ENCODE results near the gene BLMH.
"Not testable (repeated sequence)": the region's sequence is repeated elsewhere in the genome, so short reads cannot be mapped to it uniquely, and the experiment has no call there.

Gene BLMH

DNA sequence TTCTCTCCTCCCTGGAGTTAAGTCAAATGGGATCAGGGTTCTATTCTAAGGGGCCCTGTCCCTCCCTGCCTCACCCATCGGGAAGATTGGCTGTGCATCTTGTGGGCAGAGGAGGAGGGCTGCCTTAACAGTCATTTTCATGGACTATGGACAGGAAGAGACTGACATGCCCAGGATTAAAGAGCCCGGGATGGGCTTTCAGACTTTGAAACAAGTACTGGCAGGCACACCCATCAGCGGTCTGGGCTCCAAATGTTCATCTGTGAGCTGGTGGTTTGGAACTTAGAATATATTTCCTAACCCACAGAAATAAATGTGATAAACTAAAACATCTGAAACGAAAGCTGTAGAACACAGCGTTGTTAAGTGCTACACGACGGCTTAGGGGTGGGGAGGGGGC is 62.7 kb downstream of the BLMH start:
- no peak for DNase-seq (ENCODE audit: low read depth in 2 of 2)

DNA sequence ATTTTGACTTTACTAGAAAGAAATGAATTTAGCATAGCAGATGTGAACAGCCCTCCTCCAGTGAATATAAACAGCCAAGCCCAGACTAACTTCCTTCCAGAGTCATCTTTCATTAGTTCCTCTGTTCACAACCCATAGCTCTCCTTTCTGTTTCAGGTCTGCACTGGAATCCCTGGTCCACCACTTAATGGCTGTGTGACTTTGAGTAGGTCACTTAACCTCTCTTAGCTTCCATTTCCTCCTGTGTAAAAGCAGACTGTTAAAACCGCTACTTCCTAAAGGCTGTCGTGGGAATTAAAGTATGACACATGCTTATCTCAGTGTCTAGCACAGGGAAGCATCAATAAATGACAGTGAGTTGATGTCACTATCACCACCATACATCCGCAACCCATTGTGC is 63.7 kb downstream of the BLMH start:
- no peak for DNase-seq (ENCODE audit: low read depth in 2 of 2)

DNA sequence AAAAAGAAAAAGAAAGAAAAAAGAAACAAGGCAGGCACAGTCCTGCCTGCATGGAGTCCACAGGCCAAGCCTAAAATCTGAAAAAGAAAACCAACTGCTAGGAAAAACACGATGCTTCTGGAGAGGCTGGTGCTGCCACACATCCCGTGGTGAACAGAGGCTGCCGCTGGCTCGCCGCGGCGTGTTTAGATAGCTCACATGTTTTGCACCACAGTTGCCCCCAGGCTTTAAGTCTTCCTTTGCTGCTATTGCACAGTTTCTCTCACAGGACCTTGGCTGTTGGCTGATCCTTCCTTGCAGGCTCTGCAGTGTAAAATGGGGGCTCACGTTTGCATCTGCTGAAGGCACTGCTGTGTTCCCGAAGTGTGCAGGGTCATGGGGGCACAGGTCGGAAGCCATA is 64.9 kb downstream of the BLMH start:
- DNase-seq (ENCODE audit: low read depth in 2 of 2) = no peak

DNA sequence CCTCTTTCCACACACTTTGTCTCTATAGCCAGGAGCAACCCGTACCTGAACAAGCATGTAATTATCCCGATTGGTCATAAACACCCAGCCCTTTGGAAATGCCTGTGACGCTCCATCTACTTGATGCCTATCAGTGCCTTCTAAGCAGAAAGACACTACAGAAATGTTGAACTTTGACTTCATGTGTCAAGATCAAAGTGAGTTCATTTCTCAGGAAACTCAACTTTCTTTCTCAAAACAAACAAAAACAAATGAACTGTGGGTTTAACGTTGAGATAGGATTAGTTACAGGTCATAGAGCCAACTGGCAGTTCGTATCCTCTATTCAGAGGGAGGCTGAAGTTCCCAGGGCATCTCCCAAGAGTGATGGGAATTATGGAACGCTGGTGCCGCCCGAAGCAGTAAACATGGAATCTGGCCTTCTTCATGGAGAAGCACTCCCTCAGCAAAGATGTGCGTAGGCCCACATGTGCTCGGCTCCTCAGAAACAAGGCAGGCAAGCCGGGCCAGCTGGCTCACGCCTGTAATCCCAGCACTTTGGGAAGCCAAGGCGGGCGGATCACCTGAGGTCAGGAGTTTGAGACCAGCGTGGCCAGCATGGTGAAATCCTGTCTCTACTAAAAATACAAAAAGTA is 65.7 kb downstream of the BLMH start:
- DNase-seq (ENCODE audit: low read depth in 2 of 2) = no peak

GRCh38 chr17:30225112-30225511 is 66.6 kb downstream of the BLMH start:
- DNase-seq (ENCODE audit: low read depth in 2 of 2) = no peak

DNA sequence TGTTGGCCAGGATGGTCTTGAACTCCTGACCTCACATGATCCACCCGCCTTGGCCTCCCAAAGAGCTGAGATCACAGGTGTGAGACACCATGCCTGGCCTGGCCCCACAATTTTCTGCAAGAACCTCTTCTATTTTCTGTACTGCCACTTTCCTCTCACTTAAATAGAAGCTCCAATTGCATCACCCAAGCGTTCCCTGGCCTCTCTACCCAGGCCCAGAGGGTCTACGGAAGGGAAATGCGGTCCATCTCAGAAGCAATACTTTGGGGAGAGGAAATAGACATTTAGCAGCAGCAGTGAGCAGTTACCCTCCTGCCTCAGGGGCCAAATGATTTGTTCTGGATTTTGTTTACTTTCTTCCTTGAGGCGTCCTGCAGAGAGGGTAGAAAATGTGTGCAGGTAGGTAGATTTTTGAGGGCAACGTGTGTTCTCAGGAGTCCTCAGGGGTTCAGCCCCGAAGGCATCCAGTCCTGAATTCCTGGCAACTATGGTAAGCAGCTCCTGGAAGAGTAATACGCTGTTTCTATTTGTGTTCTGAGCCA is 67.3 kb downstream of the BLMH start:
- no peak for DNase-seq (ENCODE audit: low read depth in 2 of 2)

- DNase-seq (ENCODE audit: low read depth in 2 of 2) = no peak
Observed at GRCh38 chr17:30222721-30223175, 69.0 kb downstream of the BLMH start.

DNA sequence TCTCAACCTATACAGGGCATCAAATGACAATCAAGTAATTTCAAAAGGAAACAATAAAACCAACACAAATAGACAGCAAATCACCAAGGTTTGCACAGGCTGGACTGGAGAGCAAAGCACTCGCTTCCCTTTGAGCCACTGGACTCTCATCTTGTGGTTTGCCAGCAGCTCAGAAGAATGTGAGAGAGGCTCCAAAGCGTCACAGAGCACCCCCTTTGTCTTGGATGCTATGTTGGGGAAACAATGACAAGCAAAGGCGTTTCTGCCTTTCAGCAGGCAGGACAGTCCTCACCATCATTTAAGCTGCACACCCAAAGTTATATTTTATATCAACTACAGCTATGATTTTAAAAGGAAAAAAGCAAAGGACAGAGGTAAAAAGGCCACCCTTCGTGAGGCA is 69.5 kb downstream of the BLMH start:
- no peak for DNase-seq (ENCODE audit: low read depth in 2 of 2)

DNA sequence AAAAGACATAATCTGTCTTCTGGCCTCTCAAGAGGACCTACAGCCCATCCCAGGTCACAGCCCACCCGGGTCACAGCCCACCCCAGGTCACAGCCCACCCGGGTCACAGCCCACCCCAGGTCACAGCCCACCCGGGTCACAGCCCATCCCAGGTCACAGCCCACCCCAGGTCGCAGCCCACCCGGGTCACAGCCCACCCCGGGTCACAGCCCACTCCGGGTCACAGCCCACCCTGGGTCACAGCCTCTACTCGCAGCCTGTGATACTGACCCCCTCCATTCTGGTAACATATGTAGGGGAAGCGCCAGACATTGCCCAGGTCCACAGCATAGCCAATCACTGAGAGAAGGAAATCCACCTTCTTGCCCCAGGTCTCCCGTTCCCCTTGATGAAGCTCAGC is 70.4 kb downstream of the BLMH start:
- DNase-seq (ENCODE audit: low read depth in 2 of 2) = no peak

GRCh38 chr17:30220414-30220813 is 71.3 kb downstream of the BLMH start:
- no peak for DNase-seq (ENCODE audit: low read depth in 2 of 2)

GRCh38 chr17:30219833-30220232 is 71.9 kb downstream of the BLMH start:
- no peak for DNase-seq (ENCODE audit: low read depth in 2 of 2)

DNA sequence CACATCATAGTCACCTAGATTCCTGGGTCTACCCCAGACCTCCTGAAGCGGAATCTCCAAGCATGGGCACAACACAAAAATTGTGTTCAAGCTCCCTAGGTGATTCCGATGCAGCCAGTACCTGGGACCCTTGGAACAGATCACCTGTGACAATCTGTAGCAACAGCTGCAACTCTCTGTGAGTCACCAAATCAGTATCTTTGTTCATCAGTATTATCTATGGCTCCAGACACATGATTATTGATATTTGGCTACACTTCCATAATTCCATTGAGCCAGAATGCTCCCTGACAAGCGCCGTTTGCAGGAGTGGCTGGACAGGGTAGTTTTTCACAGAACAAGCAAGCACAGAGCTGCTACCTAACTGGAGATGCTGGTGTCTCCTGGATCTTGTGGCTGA is 72.4 kb downstream of the BLMH start:
- no peak for DNase-seq (ENCODE audit: low read depth in 2 of 2)

- DNase-seq (ENCODE audit: low read depth in 2 of 2) = no peak
Observed at GRCh38 chr17:30218799-30219198, 72.9 kb downstream of the BLMH start.

DNA sequence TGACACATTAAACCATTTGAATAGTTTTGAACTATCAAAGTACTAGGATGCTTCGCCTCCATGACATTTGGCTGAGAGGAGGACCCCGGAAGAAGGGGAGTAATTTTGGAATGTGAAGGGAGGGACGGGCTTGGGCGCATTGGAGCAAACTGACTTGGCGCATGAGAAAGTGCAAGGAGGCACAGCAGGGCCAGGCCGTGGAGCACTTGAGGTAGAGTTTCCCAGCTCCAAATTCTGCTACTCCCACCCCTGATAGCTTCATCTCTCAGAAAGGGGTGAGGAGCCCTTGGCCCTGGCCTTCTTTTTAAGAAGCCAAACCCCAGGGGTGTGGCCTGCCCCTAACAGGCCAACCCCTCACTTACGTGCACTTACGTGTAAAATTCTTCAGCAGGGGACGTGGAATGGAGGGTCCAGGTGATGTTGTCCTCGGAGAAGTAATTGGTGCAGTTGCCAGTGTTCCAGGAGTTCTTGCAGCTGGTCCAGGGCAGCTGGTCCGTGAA is 73.9 kb downstream of the BLMH start:
- no peak for DNase-seq (ENCODE audit: low read depth in 2 of 2)

DNA sequence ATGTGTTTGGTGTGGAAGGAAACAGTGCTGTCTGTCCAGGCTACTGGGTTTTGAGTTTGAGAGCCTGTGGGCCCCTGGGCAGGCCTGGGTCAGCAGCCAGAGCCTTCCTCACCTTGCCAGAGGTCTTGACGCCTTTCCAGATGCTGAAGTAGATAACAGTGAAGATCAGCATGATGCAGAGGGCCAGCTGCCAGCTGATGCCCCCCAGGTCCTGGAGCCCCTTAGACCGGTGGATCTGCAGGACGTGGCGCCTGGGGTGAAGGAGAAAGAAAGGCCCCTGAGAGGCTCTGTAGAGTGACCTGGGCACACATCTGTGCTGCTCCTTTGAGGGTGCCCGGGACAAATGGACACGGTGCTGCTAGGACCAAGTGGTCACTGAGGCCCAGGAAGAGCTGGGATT is 74.7 kb downstream of the BLMH start:
- DNase-seq (ENCODE audit: low read depth in 2 of 2) = no peak

- DNase-seq (ENCODE audit: low read depth in 2 of 2) = no peak
Observed at GRCh38 chr17:30212750-30213149, 79.0 kb downstream of the BLMH start.

GRCh38 chr17:30211371-30211770 is 80.4 kb downstream of the BLMH start:
- DNase-seq (ENCODE audit: low read depth in 2 of 2) = no peak

DNA sequence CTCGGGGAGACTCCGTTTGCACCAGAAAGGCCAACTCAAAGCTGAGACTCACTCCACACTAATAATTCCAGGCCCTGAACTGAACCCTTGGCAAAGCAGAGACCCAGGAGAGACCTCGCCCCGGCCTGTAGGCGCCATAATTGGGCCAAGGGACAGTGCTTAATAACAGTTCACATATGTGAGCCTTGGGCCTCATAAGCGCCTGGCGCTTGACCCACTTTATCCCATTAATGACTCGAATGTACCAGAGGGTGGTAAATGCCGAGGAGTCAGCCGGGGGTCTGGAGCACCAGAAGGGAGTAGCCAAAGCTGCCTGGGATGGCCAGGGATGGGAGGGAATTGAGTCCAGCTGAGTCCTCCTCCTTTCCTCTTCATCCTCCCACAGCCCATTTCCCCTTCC is 80.8 kb downstream of the BLMH start:
- DNase-seq (ENCODE audit: low read depth in 2 of 2) = no peak

DNA sequence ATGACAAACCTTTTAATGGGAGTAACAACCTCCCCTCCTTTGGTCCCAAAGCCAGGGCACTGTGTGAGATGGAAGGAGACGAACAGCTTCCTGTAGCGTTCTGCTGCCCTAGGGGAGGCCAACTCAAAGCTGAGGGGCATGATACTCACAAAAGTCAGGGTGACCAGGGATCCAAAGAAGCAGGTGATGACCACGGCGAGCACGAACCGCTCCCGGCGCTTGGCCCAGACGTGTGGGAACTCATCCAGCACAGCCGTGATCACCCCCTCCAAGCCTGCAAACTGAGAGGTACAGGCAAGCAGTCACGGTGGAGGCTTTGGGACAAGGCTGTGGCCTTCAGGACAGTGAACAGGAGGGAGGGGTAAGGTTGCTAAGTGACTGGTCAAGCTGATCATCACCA is 81.4 kb downstream of the BLMH start:
- DNase-seq (ENCODE audit: low read depth in 2 of 2) = no peak

- DNase-seq (ENCODE audit: low read depth in 2 of 2) = no peak
Observed at GRCh38 chr17:30209930-30210329, 81.8 kb downstream of the BLMH start.

GRCh38 chr17:30208214-30208613 is 83.5 kb downstream of the BLMH start:
- no peak for DNase-seq (ENCODE audit: low read depth in 2 of 2)

- DNase-seq (ENCODE audit: low read depth in 2 of 2) = no peak
Observed at GRCh38 chr17:30207655-30208054, 84.1 kb downstream of the BLMH start.

- no peak for DNase-seq (ENCODE audit: low read depth in 2 of 2)
Observed at GRCh38 chr17:30203471-30203981, 88.2 kb downstream of the BLMH start.

GRCh38 chr17:30200656-30201055 is 91.1 kb downstream of the BLMH start:
- not testable (repeated sequence) for DNase-seq (ENCODE audit: low read depth in 2 of 2)

All from stimulated activated CD8-positive, alpha-beta memory T cell treated with anti-CD3 and anti-CD28 coated beads, Interleukin-7, amount 100 ng/mL, for 4 hours (primary cell).